H1 (cell line): ENCODE measurements around the gene GNB1L. TPM values are rescaled to one million over a fixed set of nuclear protein-coding genes. Genes with fewer than 3 reads are reported as not detected.

Source experiments
- CREB1 ChIP-seq: IDR thresholded peaks from 2 replicates; pipeline ENCODE4 v1.6.1; 2012; ENCODE audit warnings: inconsistent platforms
- JUN ChIP-seq: IDR thresholded peaks from 2 replicates; pipeline ENCODE4 v1.6.1; 2011; ENCODE audit warnings: low read depth, mild to moderate bottlenecking, improper control_type of control experiment, low read length
- KDM5A ChIP-seq: fragments of 200-600 bp; IDR thresholded peaks from 2 replicates; pipeline ENCODE4 v1.7.1; 2012; ENCODE audit warnings: mild to moderate bottlenecking, low read length, inconsistent platforms, mixed read lengths
- PHF8 ChIP-seq: fragments of 200-600 bp; sonication (generic); conservative IDR thresholded peaks from 2 replicates; pipeline ENCODE4 v1.7.1; 2012; ENCODE audit warnings: low read depth, mild to moderate bottlenecking, inconsistent platforms, low read length, moderate library complexity
- RAD21 ChIP-seq, 2 experiments: IDR thresholded peaks in 1 of 2; conservative IDR thresholded peaks in 1 of 2; 2 replicates each; pipeline ENCODE4 v1.6.1; 2011; ENCODE audit warnings: low read depth in 2 of 2, low read length in 2 of 2, improper control_type of control experiment in 1 of 2, inconsistent platforms in 1 of 2, mild to moderate bottlenecking in 1 of 2, moderate library complexity in 1 of 2
- SUZ12 ChIP-seq: fragments of 200-600 bp; sonication (generic); IDR thresholded peaks from 2 replicates; pipeline ENCODE4 v1.6.1; 2012; ENCODE audit warnings: mild to moderate bottlenecking, inconsistent platforms, low read length, moderate library complexity, mixed read lengths
- ZNF274 ChIP-seq: IDR thresholded peaks from 2 replicates; pipeline ENCODE4 v1.7.0; 2012; ENCODE audit warnings: low read length, borderline replicate concordance; ENCODE audit errors: extremely low read depth
- polyA plus RNA-seq, 7 experiments: library from polyadenylated mRNA; depleted of rRNA in 3 of 7; stranded (reverse) in 5 of 7; unstranded in 2 of 7; fragments of >200 nt in 5 of 7; fragments of 200-250 nt in 2 of 7; gene quantifications; 1 replicate in 5 of 7; 2 replicates in 1 of 7; 4 replicates in 1 of 7; pipeline versions ENCODE4 v1.2.1 to v1.2.3, GENCODE V29; 2011 to 2013; ENCODE audit warnings: missing spikeins in 2 of 7, mixed read lengths in 2 of 7
- total RNA-seq: library from RNA; stranded (reverse); fragmentation: NEBNext Ultra II Directional; extraction: Animal tissue kit (Norgen Biotek cat#: 25700); gene quantifications from 2 replicates; pipeline ENCODE4 v1.2.1, GENCODE V29; 2021

Gene GNB1L
- total and polyA plus RNA-seq, 2 of the 8 experiments (the other 6 are each of a cell fraction or from before 2014, with no cell fraction given), result 14.0 to 15.6 TPM

DNA sequence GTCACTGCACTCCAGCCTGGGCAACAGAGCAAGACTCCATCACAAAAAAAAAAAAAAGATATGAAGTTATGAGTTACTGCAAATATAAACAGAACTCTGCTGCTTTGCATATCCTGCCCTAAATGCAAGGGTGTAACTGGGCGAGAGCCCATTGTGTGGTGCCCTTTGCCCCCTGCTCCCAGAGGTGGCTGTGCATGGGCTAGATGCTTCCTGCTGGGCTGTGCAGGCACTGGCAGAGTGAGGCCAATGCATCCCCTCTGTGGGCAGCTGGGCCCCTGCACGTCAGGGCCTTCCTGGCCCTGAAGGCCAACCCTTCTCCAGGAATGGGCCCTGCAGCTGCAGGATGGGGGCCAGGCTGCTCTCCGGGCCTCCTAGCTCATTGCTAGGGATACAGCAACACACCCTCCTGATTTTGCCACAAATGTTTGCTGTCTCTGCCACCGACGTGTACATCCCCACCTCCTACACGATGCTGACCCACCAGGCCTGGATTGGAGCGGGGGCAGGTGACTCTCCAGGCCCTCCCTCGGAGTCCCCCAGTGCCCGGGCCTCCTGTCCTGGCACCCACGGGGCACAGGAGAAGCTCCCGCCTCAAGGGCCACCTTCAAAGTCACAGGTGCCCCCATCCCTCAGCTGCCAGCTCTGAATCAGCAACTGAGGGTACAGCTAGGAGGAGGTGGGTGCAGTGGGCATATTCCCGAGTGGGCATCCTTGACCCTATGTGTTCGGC is 46.2 kb upstream of the GNB1L start (continued):
- TF ChIP-seq JUN, result no peak
- no peak for TF ChIP-seq KDM5A
- TF ChIP-seq RAD21 (IDR thresholded peaks at IDR 0.05 in 1 of 2, conservative IDR thresholded peaks at IDR 0.05 in 1 of 2; ENCODE audit: low read depth in 2 of 2, low read length in 2 of 2), result no peak
- TF ChIP-seq ZNF274, result no peak
- TF ChIP-seq PHF8, result no peak
- no peak for TF ChIP-seq SUZ12
- TF ChIP-seq CREB1, result no peak
